Calu3 (cell line): ENCODE data around the gene MND1. TPM values are rescaled to one million over a fixed set of nuclear protein-coding genes. Genes with fewer than 3 reads are reported as not detected.

Experiments used
- BruUV-seq: library from RNA; stranded (reverse); fragments of 400-500 nt; replicated peaks from 2 replicates; lab custom pipeline; 2021; lab: Mats Ljungman, UMichigan
- CTCF ChIA-PET: fragments of 300-600 bp; sonication (Branson Sonifier 250); formaldehyde crosslinking; loops from one replicate; lab custom pipeline; 2022; ENCODE audit warnings: antibody characterized with exemption; lab: Charles Lee
- DNase-seq: peaks from one replicate; pipeline ENCODE4 v3.0.0; 2022
- H3K27ac Mint-ChIP-seq: one replicate; pipeline ENCODE4 v1.8.0; 2022; ENCODE audit warnings: mixed read lengths; ENCODE audit not compliant: unreplicated experiment
- H3K27me3 Mint-ChIP-seq: one replicate; pipeline ENCODE4 v1.8.0; 2022; ENCODE audit warnings: mixed read lengths; ENCODE audit not compliant: unreplicated experiment
- H3K36me3 Mint-ChIP-seq: one replicate; pipeline ENCODE4 v1.8.0; 2022; ENCODE audit warnings: mild to moderate bottlenecking, moderate library complexity, mixed read lengths; ENCODE audit not compliant: insufficient read depth, unreplicated experiment
- H3K4me1 Mint-ChIP-seq: one replicate; pipeline ENCODE4 v1.8.0; 2022; ENCODE audit warnings: mild to moderate bottlenecking, low read depth, mixed read lengths; ENCODE audit not compliant: unreplicated experiment
- H3K4me3 Mint-ChIP-seq: one replicate; pipeline ENCODE4 v1.8.0; 2022; ENCODE audit warnings: mild to moderate bottlenecking, low read depth, moderate library complexity, mixed read lengths; ENCODE audit not compliant: unreplicated experiment
- H3K9me3 Mint-ChIP-seq: one replicate; pipeline ENCODE4 v1.8.0; 2022; ENCODE audit warnings: low read depth, mixed read lengths; ENCODE audit not compliant: unreplicated experiment
- intact Hi-C: fragments of 100-400 bp; cut with micrococcal nuclease; formaldehyde crosslinking; loops from one replicate; pipeline ENCODE4 v1.10.0; 2022; ENCODE audit not compliant: unreplicated experiment
- total RNA-seq: library from RNA; stranded (reverse); gene quantifications from 2 replicates; pipeline ENCODE4 v1.2.3, GENCODE V29; 2022
- TF ChIP-seq, protein P1 (sequence below): fragments of 200-600 bp; IDR thresholded peaks from one replicate; pipeline ENCODE4 v1.8.0; 2022; ENCODE audit warnings: antibody characterized with exemption; ENCODE audit not compliant: unreplicated experiment

MND1 gene
- total RNA-seq, 1 experiment from 2014 or later: 12.6 TPM

DNA sequence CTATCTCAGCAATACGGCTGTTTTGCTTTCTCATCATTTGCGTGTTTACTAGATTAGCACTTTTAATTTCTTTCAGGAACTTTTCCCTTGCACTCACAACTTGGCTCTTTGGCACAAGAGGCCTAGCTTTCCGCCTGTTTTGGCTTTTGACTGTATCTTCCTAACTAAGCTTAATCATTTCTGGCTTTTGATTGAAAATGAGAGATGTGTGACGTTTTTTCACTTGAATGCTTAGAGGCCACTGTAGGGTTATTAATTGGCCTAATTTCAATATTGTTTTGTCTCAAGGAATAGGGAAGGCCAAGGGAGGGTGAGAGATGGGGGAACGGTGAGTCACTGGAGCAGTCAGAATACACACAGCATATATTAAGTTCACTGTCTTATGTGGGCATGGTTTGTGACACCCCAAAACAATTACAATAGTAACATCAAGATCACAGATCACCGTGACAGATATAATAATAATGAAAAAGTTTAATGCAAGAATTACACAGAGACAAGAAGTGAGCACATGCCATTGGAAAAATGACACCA lies 27.3 kb downstream of the MND1 start:
- BruUV-seq: no TSS peak
- no peaks in the 10 kb centered on the region for H3K36me3 Mint-ChIP-seq
- no peaks in the 10 kb centered on the region for H3K4me1 Mint-ChIP-seq
- DNase-seq: no peak
- TF ChIP-seq, protein P1, sequence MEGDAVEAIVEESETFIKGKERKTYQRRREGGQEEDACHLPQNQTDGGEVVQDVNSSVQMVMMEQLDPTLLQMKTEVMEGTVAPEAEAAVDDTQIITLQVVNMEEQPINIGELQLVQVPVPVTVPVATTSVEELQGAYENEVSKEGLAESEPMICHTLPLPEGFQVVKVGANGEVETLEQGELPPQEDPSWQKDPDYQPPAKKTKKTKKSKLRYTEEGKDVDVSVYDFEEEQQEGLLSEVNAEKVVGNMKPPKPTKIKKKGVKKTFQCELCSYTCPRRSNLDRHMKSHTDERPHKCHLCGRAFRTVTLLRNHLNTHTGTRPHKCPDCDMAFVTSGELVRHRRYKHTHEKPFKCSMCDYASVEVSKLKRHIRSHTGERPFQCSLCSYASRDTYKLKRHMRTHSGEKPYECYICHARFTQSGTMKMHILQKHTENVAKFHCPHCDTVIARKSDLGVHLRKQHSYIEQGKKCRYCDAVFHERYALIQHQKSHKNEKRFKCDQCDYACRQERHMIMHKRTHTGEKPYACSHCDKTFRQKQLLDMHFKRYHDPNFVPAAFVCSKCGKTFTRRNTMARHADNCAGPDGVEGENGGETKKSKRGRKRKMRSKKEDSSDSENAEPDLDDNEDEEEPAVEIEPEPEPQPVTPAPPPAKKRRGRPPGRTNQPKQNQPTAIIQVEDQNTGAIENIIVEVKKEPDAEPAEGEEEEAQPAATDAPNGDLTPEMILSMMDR: no peak
- H3K9me3 Mint-ChIP-seq: no peaks in the 10 kb centered on the region
- intact Hi-C loops: no loop called here
- no peaks in the 10 kb centered on the region for H3K27me3 Mint-ChIP-seq
- H3K4me3 Mint-ChIP-seq: no peak overlapping the region
- CTCF ChIA-PET: no interaction called here
- H3K27ac Mint-ChIP-seq: no peak overlapping the region

DNA sequence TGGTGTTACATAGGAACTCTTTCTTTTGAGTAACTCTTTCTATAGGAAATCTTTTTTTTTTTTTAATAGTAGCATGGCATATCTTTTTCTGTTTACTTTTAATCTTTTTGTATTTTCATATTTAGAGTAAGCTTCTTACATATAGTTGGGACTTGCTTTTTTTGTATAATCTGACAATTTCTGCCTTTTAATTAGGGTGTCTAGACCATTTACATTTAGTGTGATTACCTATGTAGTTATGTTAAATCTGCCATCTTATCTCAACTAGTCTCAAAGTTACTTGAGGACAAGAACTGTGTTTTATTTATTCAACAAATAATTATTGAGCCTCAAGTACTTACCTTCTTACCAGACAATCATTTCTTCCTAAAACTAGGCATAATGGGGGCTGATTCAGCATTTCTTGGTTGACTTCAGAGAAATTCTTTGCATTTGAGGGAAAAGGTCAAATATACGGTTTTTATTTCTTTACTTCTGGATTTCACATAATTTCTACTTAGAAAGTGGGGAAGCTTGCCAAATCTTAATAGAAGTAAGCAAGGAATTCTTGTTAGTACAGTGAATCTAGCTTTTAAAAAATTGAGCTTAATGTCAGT lies 28.6 kb downstream of the MND1 start:
- no peak overlapping the region for H3K4me3 Mint-ChIP-seq
- no peaks in the 10 kb centered on the region for H3K4me1 Mint-ChIP-seq
- H3K36me3 Mint-ChIP-seq: no peaks in the 10 kb centered on the region
- H3K27me3 Mint-ChIP-seq: no peaks in the 10 kb centered on the region
- no peaks in the 10 kb centered on the region for H3K9me3 Mint-ChIP-seq
- TF ChIP-seq, protein P1: no peak
- intact Hi-C loops: no loop called here
- DNase-seq: no peak
- CTCF ChIA-PET: no interaction called here
- BruUV-seq: no TSS peak
- no peak overlapping the region for H3K27ac Mint-ChIP-seq

DNA sequence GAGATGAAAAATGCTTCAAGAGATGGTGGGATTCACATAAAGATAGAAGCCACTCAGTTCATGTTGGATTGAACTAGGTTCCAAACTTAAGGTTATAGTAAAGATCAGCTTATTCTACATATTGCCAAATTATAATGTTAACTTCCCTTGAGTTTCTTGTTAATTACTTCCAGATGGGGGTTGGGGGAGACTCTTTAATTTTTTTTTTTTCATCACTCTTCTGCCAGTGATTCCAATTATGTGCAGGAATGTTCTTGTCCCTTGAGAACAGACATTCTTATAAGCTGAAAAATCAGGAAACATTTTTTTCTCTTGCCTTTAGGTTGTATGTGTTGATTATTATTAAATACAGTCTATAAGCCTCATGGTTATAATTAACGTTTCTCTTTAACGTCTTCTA lies 30.0 kb downstream of the MND1 start:
- no peak overlapping the region for H3K27ac Mint-ChIP-seq
- no peak for DNase-seq
- H3K4me1 Mint-ChIP-seq: no peaks in the 10 kb centered on the region
- H3K27me3 Mint-ChIP-seq: no peaks in the 10 kb centered on the region
- no peaks in the 10 kb centered on the region for H3K9me3 Mint-ChIP-seq
- TF ChIP-seq, protein P1: no peak
- no peak overlapping the region for H3K4me3 Mint-ChIP-seq
- intact Hi-C loops: no loop called here
- no TSS peak for BruUV-seq
- CTCF ChIA-PET: interaction anchor here (0.7 kb wide), 1 partner anchor 40 kb away, joined by 4 read pairs; no protein-coding TSS in a partner anchor
- H3K36me3 Mint-ChIP-seq: no peaks in the 10 kb centered on the region

DNA sequence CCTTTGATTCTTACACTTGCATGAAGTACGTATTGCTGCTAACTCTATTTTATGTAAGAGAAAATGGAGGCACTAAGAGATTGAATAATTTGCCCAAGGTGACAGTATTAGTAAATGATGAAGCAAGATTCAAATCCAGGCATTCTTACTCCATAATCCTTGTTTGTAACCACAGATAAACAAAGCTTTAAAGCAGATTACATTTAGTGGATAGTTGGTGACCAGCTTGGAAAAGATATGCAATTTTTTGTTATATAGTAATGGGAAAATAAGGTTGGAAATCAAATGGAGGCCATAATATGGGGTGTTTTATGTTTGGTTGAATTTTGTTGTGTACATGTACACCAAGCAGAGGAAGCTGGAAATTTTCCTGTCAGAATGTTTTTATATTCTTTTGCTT lies 30.8 kb downstream of the MND1 start:
- TF ChIP-seq, protein P1: no peak

More for the DNA sequence above, 30.8 kb downstream of the MND1 start:
- DNase-seq: no peak
- CTCF ChIA-PET: no interaction called here
- no peaks in the 10 kb centered on the region for H3K36me3 Mint-ChIP-seq
- no peak overlapping the region for H3K4me3 Mint-ChIP-seq
- intact Hi-C loops: no loop called here
- no peak overlapping the region for H3K27ac Mint-ChIP-seq
- H3K27me3 Mint-ChIP-seq: no peaks in the 10 kb centered on the region
- no TSS peak for BruUV-seq
- H3K9me3 Mint-ChIP-seq: no peaks in the 10 kb centered on the region
- no peaks in the 10 kb centered on the region for H3K4me1 Mint-ChIP-seq
